SIG-M5 treated with dmso at 0.1 percent for 504 hours (cell line): ENCODE data around the gene AKR7A3.
"Not testable (repeated sequence)": the region's sequence is repeated elsewhere in the genome, so short reads cannot be mapped to it uniquely, and the experiment has no call there.

ENCODE experiments used
- DNase-seq: peaks from one replicate; lab custom pipeline; 2025; ENCODE audit not compliant: unreplicated experiment; lab: John Stamatoyannopoulos, UW

Gene AKR7A3

DNA sequence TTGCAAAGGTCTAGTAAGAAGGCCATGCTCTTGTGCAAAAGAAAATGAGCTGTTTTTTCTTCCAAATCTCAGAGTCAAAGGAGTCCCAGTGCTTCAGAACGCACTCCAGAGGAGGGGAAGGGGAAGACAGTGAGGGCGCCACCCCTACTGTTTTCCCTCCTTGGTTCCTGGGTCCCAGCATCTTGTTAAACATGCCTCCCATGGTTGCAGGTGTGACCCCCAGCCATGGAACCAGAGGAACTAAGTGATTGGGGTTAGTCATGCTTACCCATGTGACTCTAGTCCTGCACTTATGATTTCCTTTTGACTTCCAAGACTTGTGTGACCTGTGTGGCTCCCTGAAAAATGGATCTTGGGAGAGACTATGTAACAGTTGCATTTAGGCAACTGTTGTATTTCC lies 6.1 kb upstream of the AKR7A3 start:
- DNase-seq = no peak

- no peak for DNase-seq
These were observed 674 bp upstream of the AKR7A3 start for GRCh38 chr1:19289244-19289643.

GRCh38 chr1:19287436-19288185 lies 959 bp downstream of the AKR7A3 start:
- no peak for DNase-seq

DNA sequence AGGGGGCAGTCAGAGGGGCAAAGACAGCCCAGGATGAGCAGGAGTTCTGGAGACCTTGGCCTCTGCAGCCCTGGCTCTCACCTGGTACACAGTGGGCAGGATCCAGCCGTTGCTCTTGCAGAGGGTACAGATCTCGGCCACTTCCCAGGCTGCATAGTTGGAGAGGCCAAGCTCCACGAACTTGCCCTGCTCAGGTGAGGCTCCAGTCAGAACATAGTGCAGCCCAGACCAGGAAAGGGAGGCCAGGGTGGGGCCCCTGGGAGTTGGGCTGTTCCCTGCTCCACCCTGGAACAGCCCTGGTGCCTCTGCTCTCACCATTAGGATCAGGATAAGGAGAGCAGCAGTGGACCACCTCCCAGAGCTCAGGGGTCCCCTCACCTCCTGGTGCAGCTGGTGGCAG lies 2.8 kb downstream of the AKR7A3 start:
- DNase-seq = not testable (repeated sequence)

DNA sequence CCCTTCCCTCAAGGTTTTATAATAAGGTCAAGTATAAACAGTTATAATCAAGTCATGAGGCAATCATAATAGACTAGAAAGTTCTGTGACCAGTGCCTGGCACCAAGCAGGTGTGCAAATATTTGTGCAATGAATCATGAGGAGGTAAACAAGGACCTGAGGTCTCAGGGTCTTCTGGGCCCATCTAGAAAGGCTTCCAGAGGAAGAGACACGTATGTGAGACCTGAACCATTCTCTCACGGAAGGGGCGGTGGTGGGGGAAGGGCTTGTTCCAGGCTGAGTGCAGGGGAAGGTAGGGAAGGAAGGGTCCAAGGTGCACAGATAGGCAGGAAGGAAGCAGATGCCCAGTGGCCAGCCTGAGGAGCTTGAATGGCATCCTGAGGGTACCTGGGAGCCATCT lies 3.2 kb downstream of the AKR7A3 start:
- not testable (repeated sequence) for DNase-seq

GRCh38 chr1:19284881-19285280 lies 3.7 kb downstream of the AKR7A3 start:
- DNase-seq = no peak

DNA sequence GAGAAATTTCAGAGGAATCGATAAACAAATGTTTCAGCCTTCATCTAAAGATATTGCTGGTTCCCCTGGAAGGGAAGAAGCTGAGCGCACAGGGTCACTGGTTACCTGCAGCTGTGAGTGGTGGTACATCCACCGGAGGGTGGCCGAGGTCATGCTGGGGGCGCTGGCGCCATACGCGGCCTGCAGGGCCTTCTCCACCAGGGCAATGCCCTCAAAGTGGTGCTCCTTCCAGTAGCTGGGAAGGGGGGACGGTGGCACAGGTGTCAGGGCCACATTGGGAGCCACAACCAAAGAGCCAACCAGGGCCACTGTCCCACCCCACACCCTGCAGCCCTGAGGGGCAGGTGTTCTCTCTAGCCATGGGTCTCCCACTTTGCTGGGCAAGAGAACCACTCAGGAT lies 4.7 kb downstream of the AKR7A3 start:
- DNase-seq = no peak

GRCh38 chr1:19274636-19275035 lies 13.9 kb downstream of the AKR7A3 start:
- no peak for DNase-seq

- not testable (repeated sequence) for DNase-seq
These were observed 14.6 kb downstream of the AKR7A3 start for GRCh38 chr1:19273844-19274531.

DNA sequence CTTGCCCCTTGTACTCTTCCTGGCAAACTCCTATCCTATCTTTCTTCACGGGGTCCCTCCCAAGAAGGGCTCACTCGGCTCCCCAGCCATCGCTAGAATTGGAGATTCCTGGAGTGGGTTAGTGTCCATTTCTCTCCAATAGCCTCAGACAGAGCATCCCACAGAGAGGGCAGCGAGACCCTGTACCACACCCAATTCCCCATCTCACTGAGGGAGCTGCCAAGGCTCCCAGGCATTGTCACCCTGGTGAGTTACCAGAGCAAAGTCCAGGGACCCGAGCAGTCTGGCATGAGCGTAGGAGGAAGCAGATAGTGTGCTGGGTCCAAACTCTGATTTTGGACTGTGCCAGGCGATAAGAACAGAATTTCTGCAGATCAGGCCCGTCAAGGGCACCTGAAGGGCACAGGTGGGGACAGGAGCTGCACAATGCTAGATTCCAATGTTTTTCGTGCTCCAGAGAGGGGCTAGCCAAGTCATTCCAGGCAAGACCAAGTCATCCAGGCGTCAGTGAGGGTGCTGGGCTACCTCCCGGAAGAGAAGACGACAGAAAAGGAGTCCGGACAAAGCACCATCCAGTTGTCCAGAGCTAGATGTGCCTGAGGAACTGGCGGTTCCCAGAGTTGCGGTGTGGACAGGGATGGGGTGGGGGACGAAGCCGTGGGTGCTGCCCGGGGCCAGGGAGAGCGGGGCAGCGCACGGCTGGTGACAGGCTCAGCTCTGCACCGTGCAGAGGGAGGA lies 15.3 kb downstream of the AKR7A3 start:
- DNase-seq = no peak

DNA sequence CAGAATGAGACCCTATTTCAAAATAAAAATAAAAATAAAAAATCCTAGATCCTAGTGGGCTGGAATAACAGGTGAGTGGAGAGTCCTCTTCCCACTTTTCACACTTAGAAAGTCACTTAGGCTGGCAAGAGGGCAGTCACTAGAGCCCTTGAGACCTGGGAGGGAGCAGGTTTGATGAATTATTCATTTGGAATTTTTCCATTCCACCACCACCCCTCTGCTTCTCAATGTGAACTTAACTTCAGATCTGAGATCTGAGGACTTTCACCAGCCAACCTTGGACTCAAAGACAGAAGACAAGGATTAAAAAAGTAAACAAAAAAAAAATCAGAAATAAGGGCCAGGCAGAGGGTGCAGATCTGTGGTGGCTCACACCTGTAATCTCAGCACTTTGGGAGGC lies 16.5 kb downstream of the AKR7A3 start:
- no peak for DNase-seq

- DNase-seq = not testable (repeated sequence)
These were observed 18.2 kb downstream of the AKR7A3 start for GRCh38 chr1:19270343-19270730.

DNA sequence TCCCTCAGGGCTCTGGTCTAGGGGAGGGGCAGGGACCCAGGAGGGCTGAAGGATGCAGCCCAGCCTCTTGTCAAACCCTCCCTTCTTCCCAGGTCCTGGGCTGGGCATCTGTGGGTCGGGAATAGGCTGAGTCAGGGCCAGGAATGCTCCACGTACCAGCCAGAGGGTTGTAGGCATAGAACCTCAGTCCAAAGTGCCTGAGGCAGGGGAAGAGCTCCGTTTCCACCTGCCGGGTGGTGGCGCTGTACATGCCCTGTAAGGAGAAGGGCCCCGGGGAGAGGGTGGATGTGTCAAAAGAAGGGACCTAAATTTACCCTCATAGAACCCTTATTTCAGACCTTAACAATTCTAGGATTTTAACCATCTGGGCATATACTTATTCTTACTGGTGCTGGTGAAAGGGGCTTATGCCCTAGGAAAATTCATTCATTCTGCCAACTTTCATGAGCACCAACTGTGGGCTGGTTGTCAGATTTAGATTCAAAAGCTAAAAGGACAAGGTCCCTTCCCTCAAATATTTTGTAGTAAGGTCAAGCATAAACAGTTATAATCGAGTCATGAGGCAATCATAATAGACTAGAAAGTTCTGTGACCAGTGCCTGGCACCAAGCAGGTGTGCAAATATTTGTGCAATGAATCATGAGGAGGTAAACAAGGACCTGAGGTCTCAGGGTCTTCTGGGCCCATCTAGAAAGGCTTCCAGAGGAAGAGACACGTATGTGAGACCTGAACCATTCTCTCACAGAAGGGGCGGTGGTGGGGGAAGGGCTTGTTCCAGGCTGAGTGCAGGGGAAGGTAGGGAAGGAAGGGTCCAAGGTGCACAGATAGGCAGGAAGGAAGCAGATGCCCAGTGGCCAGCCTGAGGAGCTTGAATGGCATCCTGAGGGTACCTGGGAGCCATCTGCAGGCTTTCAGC lies 18.9 kb downstream of the AKR7A3 start:
- not testable (repeated sequence) for DNase-seq

DNA sequence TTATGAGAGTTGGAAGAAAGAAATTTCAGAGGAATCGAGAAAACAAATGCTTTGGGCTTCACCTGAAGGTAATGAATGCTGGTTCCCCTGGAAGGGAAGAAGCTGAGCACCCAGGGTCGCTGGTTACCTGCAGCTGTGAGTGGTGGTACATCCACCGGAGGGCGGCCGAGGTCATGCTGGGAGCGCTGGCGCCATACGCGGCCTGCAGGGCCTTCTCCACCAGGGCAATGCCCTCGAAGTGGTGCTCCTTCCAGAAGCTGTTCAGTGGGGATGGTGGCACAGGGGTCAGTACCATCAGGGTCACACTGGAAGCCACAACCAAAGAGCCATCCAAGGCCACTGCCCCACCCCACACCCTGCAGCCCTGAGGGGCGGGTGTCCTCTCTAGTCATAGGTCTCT lies 20.1 kb downstream of the AKR7A3 start:
- DNase-seq = no peak

DNA sequence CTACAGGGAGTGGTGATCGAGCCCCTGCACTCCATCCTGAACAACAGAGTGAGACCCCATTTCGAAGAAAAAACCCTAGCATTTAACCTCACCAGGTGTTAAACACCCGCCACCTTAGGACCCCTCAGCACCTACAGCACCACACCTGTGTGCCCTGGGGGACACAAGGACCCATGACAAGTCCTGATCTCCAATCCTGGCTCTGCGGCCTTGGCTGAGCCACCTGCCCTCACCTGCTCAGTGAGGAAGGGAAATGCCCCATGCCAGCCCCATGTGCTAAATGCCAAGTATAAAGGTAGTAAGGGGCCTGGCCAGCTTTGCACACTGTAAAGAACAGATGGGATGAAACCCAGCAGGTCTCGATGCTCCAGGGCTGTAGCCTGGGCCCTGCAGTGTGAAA lies 25.8 kb downstream of the AKR7A3 start:
- DNase-seq = no peak

- no peak for DNase-seq
These were observed 26.5 kb downstream of the AKR7A3 start for GRCh38 chr1:19262047-19262446.

GRCh38 chr1:19260211-19261138 lies 28.1 kb downstream of the AKR7A3 start:
- DNase-seq = no peak

DNA sequence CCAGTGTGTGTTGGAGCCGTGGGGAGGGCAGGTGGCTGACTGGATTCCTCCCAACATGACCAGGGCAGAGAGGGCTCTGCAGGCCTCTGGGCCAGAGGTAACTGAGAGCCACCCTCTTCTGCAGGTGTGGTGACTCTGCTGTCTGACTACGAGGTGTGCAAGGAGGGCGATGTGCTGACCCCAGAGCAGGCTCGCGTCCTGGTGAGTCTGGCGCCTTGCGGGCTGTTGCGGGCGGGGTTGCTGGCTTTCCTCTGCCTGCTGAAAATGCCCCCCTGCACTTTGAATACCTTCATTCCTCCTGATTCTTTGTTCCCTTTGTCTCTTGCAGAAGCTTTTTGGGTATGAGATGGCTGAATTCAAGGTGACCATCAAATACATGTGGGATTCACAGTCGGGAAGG lies 30.2 kb downstream of the AKR7A3 start:
- DNase-seq = no peak

DNA sequence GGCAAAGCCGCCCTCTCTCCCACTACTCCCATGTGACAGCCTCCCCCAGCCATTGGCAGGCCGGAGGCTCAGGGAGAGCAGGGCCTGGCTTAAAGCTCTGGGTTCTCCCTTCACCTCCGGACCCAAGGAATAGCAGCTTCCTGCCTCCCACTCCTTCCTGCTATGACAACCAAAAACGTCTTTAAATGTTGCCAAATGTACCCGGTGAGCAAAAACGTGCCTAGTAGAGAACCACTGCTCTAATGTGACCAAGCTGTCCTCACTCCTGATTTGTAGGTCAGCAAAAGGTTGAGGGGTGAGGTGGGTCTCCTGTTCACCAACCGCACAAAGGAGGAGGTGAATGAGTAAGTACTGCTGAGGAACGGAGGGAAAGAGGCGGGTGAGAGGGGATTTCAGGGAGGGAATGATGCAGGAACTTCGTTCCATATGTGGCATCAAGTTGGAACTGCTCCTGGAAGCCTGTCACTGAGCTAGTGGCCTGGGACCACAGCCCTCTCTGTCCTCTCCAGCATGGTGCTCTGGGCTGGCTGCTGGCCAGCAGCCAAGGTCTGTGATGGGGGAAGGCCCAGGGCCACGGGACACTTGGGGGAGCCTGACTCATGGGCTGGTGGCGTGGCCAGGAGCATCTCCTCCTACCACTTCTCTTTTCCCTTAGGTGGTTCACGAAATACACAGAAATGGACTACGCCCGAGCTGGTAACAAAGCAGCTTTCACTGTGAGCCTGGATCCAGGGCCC lies 31.2 kb downstream of the AKR7A3 start:
- DNase-seq = no peak
